ENCODE data around the gene NDUFAF7. TPM values are rescaled to one million over a fixed set of nuclear protein-coding genes. Genes with fewer than 3 reads are reported as not detected.
"Not testable (repeated sequence)": the region's sequence is repeated elsewhere in the genome, so short reads cannot be mapped to it uniquely, and the experiment has no call there.

Gene NDUFAF7
- total RNA-seq, 1 experiment from 2014 or later: 13.2 TPM

- no peak overlapping the region for H3K4me3 ChIP-seq (ENCODE audit: low read length)
- POLR2A ChIA-PET (ENCODE audit: unreplicated experiment): no interaction called here
- TF ChIP-seq CTCF (conservative IDR thresholded peaks at IDR 0.05; ENCODE audit: low read depth, low read length) (no peak), EZH2 (IDR thresholded peaks at IDR 0.05; ENCODE audit: low read length, unreplicated experiment) (no peak)
- BruUV-seq (replicated peaks): no TSS peak
- H3F3A ChIP-seq (ENCODE audit: low read length, unreplicated experiment): no peaks in the 10 kb centered on the region
- H3K9me2 ChIP-seq (replicated peaks; ENCODE audit: low read length): no peaks in the 10 kb centered on the region
- no peak overlapping the region for H2AFZ ChIP-seq (ENCODE audit: low read length)
- CTCF ChIA-PET: no interaction called here
- H3K27me3 ChIP-seq (ENCODE audit: low read length): no peaks in the 10 kb centered on the region
- intact Hi-C loops (cut with micrococcal nuclease): no loop called here
- H3K9ac ChIP-seq (ENCODE audit: low read length): no peak overlapping the region
- H3K27ac ChIP-seq (ENCODE audit: low read length): no peak overlapping the region
- H3K79me2 ChIP-seq (ENCODE audit: low read length): peaks cover 43% of the 10 kb centered on the region
- H3K9me3 ChIP-seq (ENCODE audit: low read length): no peaks in the 10 kb centered on the region
- H3K36me3 ChIP-seq (ENCODE audit: low read depth, low read length): peaks cover 62% of the 10 kb centered on the region
- no peaks in the 10 kb centered on the region for H3K4me1 ChIP-seq (ENCODE audit: insufficient read depth, low read length)
- H4K20me1 ChIP-seq (ENCODE audit: low read length): peaks cover 15% of the 10 kb centered on the region
- no peak for DNase-seq
- ATAC-seq: no peak
- no peak overlapping the region for H3K4me2 ChIP-seq (ENCODE audit: low read length)
Observed at GRCh38 chr2:37223131-37223530, 8.3 kb upstream of the NDUFAF7 start.

- H3F3A ChIP-seq (ENCODE audit: low read length, unreplicated experiment): no peaks in the 10 kb centered on the region
- H3K79me2 ChIP-seq (ENCODE audit: low read length): peaks cover 52% of the 10 kb centered on the region
- H3K36me3 ChIP-seq (ENCODE audit: low read depth, low read length): peaks cover 64% of the 10 kb centered on the region
- H3K4me2 ChIP-seq (ENCODE audit: low read length): no peak overlapping the region
- peaks cover 15% of the 10 kb centered on the region for H4K20me1 ChIP-seq (ENCODE audit: low read length)
- no peak overlapping the region for H3K9ac ChIP-seq (ENCODE audit: low read length)
- no peaks in the 10 kb centered on the region for H3K27me3 ChIP-seq (ENCODE audit: low read length)
- H3K4me1 ChIP-seq (ENCODE audit: insufficient read depth, low read length): 0 out of 2 replicates have a peak, but pooled peaks cover under 1% of the 10 kb centered on the region
- ChIA-PET POLR2A (ENCODE audit: unreplicated experiment) (no interaction called here), CTCF (no interaction called here)
- H3K9me3 ChIP-seq (ENCODE audit: low read length): no peaks in the 10 kb centered on the region
- intact Hi-C loops (cut with micrococcal nuclease): no loop called here
- no peak overlapping the region for H2AFZ ChIP-seq (ENCODE audit: low read length)
- DNase-seq: no peak
- H3K9me2 ChIP-seq (replicated peaks; ENCODE audit: low read length): no peaks in the 10 kb centered on the region
- no peak for ATAC-seq
- H3K4me3 ChIP-seq (ENCODE audit: low read length): no peak overlapping the region
- TF ChIP-seq EZH2phosphoT487 (IDR thresholded peaks at IDR 0.05; ENCODE audit: borderline replicate concordance, low read length) (no peak), CTCF (conservative IDR thresholded peaks at IDR 0.05; ENCODE audit: low read depth, low read length) (no peak), EZH2 (IDR thresholded peaks at IDR 0.05; ENCODE audit: low read length, unreplicated experiment) (no peak)
- no TSS peak for BruUV-seq (replicated peaks)
- no peak overlapping the region for H3K27ac ChIP-seq (ENCODE audit: low read length)
Observed at GRCh38 chr2:37224063-37224462, 7.4 kb upstream of the NDUFAF7 start.

- H3K4me2 ChIP-seq (ENCODE audit: low read length); H3K9me3 ChIP-seq (ENCODE audit: low read length); DNase-seq; POLR2A ChIA-PET (ENCODE audit: unreplicated experiment); H2AFZ ChIP-seq (ENCODE audit: low read length); intact Hi-C loops (cut with micrococcal nuclease); H3K27ac ChIP-seq (ENCODE audit: low read length); H3K4me3 ChIP-seq (ENCODE audit: low read length); H3K9me2 ChIP-seq (replicated peaks; ENCODE audit: low read length); H3F3A ChIP-seq (ENCODE audit: low read length, unreplicated experiment); BruUV-seq (replicated peaks); ATAC-seq; H3K9ac ChIP-seq (ENCODE audit: low read length); CTCF ChIA-PET; H3K27me3 ChIP-seq (ENCODE audit: low read length): not testable (repeated sequence)
- Histone ChIP-seq H3K79me2 (ENCODE audit: low read length) (peaks cover 63% of the 10 kb centered on the region), H3K36me3 (ENCODE audit: low read depth, low read length) (peaks cover 60% of the 10 kb centered on the region), H3K4me1 (ENCODE audit: insufficient read depth, low read length) (peaks cover 11% of the 10 kb centered on the region), H4K20me1 (ENCODE audit: low read length) (peaks cover 26% of the 10 kb centered on the region)
Observed at GRCh38 chr2:37225129-37225528, 6.3 kb upstream of the NDUFAF7 start.
